SU-DHL-6 (cell line): Measurements from ENCODE around the gene ATP13A5.

Experiments
- H2AFZ ChIP-seq: fragments of 200-600 bp; sonication (generic); 2 replicates; pipeline ENCODE4 v1.6.1; 2014; ENCODE audit warnings: low read depth, mild to moderate bottlenecking, moderate library complexity, mixed read lengths, antibody characterized with exemption, low read length; ENCODE audit not compliant: severe bottlenecking
- H3F3A ChIP-seq: fragments of 200-600 bp; shearing (Covaris generic); 2 replicates; pipeline ENCODE4 v1.6.0; 2016; ENCODE audit warnings: antibody characterized with exemption, mild to moderate bottlenecking; ENCODE audit not compliant: insufficient read depth
- H3K27ac ChIP-seq: fragments of 200-600 bp; sonication (generic); 2 replicates; pipeline ENCODE4 v1.5.1; 2016; ENCODE audit warnings: low read depth, mild to moderate bottlenecking, low read length, moderate library complexity, mixed read lengths
- H3K27me3 ChIP-seq: fragments of 200-600 bp; sonication (generic), shearing (Covaris generic); 2 replicates; pipeline ENCODE4 v1.6.0; 2014; ENCODE audit warnings: mild to moderate bottlenecking, low read length
- H3K36me3 ChIP-seq: fragments of 200-600 bp; sonication (generic); 2 replicates; pipeline ENCODE4 v1.6.1; 2014; ENCODE audit warnings: mild to moderate bottlenecking, low read length, mixed read lengths
- H3K4me2 ChIP-seq: fragments of 300-600, 200-600 bp; shearing (Covaris generic), sonication (generic); 2 replicates; pipeline ENCODE4 v1.6.0; 2014; ENCODE audit warnings: low read length, low read depth, mild to moderate bottlenecking; ENCODE audit not compliant: poor library complexity, severe bottlenecking
- H3K4me3 ChIP-seq: fragments of 200-600 bp; sonication (generic); 2 replicates; pipeline ENCODE4 v1.5.1; 2014; ENCODE audit warnings: antibody characterized with exemption, low read length, mild to moderate bottlenecking, mixed read lengths; ENCODE audit not compliant: insufficient read depth, poor library complexity, severe bottlenecking
- H3K79me2 ChIP-seq: fragments of 200-600 bp; sonication (generic); 2 replicates; pipeline ENCODE4 v1.6.1; 2014; ENCODE audit warnings: mild to moderate bottlenecking, low read length, moderate library complexity; ENCODE audit not compliant: insufficient read depth
- H3K9ac ChIP-seq: fragments of 200-600 bp; sonication (generic); 2 replicates; pipeline ENCODE4 v1.7.0; 2014; ENCODE audit warnings: mild to moderate bottlenecking, low read length
- H3K9me2 ChIP-seq: fragments of 200-600 bp; sonication (generic); replicated peaks from 2 replicates; pipeline ENCODE4 v1.6.1; 2014; ENCODE audit warnings: low read length; ENCODE audit not compliant: insufficient read depth
- H3K9me3 ChIP-seq: fragments of 200-600 bp; sonication (generic); 2 replicates; pipeline ENCODE4 v1.6.1; 2014; ENCODE audit warnings: low read length, mixed read lengths; ENCODE audit not compliant: insufficient read depth
- H4K20me1 ChIP-seq: fragments of 200-600 bp; sonication (generic); 2 replicates; pipeline ENCODE4 v1.6.1; 2014; ENCODE audit warnings: low read depth, mild to moderate bottlenecking, antibody characterized with exemption, low read length, moderate library complexity, mixed read lengths
- CTCF ChIP-seq: fragments of 200-600 bp; sonication (generic); IDR thresholded peaks from one replicate; pipeline ENCODE4 v1.5.1; 2017; ENCODE audit warnings: antibody characterized with exemption, mild to moderate bottlenecking, low read length, moderate library complexity; ENCODE audit not compliant: insufficient read depth, poor library complexity, severe bottlenecking
- EZH2phosphoT487 ChIP-seq: fragments of 200-600 bp; sonication (generic), shearing (Covaris generic); conservative IDR thresholded peaks from 2 replicates; pipeline ENCODE4 v1.6.1; 2018; ENCODE audit warnings: mild to moderate bottlenecking, antibody characterized with exemption, low read length, moderate library complexity, mixed read lengths

ATP13A5 gene

DNA sequence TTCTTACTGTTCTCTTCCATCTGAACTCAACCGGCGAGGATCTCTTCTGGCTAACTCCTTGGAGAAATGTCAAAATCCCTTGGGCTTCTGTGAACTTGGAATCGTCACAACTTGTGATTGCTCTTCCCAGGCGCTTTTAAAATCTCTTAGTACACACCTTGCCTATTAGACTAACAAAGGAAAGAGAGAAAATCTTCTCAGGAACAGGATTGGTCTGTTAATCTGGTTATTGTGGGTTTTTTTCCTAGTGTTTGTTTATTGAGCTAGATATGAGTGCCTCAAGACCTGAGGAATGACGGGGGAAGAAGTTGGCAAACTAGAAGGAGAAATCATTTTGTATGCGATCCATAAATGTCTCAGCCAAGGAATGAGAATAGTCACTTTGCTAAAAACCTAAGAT lies at the start of gene ATP13A5:
Gene ATP13A5, minus strand, starts transcription at position 48 of the 400 bp plus-strand sequence. Its CDS starts 28 bp downstream, at position 20.
- Histone ChIP-seq H2AFZ (no peak within 1 kb of the TSS), H3K4me3 (no peak within 1 kb of the TSS), H3K4me2 (no peak within 1 kb of the TSS), H3K9ac (no peak within 1 kb of the TSS), H3K27me3 (no peaks in the 10 kb centered on the region), H3K27ac (no peak within 1 kb of the TSS), H3F3A (no peaks in the 10 kb centered on the region), H3K9me2 (no peaks in the 10 kb centered on the region), H3K9me3 (no peaks in the 10 kb centered on the region), H3K36me3 (no peaks in the 10 kb centered on the region), H4K20me1 (no peaks in the 10 kb centered on the region), H3K79me2 (no peaks in the 10 kb centered on the region)
- no peak for TF ChIP-seq CTCF
- no peak for TF ChIP-seq EZH2phosphoT487

DNA sequence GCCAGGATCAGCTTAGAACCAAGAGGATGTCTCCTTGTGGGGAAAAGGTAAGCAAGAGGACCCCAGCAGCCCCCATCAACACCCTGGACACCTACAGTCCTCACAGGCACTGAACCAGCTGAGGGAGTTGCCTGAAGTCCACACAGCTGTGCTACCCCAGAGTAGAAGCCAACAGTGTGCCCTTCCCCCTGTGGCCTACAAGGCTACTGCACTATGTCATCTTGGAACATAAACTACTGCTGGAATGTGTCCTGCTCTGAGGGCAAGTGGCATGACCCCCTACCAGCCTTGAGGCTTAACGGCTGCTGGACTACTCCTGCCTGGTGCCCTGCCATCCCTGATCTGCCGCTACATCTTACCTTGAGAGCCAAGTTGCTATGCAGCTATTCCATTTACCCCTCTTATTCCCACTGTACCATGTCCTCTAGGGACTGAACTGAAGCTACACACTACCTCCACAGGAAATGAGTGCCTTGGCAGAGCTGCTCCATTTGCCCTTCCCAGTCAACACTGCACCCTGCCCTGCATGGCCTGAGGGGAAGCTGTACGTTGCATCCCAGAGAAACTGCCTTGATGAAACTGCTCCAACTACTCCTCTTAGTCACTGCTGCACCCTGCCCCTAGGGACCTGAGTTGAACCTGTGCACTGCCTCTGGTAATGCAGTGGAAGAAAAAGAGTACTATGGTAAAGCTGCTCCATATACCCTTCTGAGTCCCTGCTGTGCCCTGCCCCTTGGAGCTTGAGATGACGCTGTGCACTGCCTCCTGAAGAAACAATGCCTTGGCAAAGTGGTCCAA lies 40.2 kb upstream of the ATP13A5 start:
- Histone ChIP-seq H3K79me2 (no peaks in the 10 kb centered on the region), H2AFZ (no peak overlapping the region), H3K9ac (no peak overlapping the region), H4K20me1 (no peaks in the 10 kb centered on the region), H3K27ac (no peak overlapping the region), H3K4me2 (no peak overlapping the region), H3F3A (no peaks in the 10 kb centered on the region), H3K27me3 (no peaks in the 10 kb centered on the region), H3K9me3 (no peaks in the 10 kb centered on the region), H3K36me3 (no peaks in the 10 kb centered on the region), H3K9me2 (no peaks in the 10 kb centered on the region), H3K4me3 (no peak overlapping the region)
- TF ChIP-seq EZH2phosphoT487, result no peak
- TF ChIP-seq CTCF, result no peak

DNA sequence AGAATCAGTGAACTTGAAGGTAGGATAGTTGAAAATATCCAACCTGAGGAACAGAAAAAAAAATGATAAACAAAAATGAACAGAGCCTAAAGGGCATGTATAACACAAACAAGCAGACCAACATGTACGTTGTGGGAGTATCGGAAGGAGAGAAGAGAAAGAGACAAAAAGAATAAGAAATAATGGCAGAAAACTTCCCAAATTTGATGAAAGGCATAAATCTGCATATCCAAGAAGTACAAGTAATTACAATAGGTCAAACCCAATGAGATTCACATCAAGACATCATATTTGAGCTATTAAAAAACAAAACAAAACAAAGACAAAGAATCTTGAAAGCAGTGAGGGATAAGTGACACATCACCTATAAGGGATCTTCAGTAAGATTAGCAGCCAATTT lies 38.1 kb upstream of the ATP13A5 start:
- Histone ChIP-seq H3K27me3 (no peaks in the 10 kb centered on the region), H3K4me3 (no peak overlapping the region), H3K36me3 (no peaks in the 10 kb centered on the region), H4K20me1 (no peaks in the 10 kb centered on the region), H3K79me2 (no peaks in the 10 kb centered on the region), H3K27ac (no peak overlapping the region), H3K9me2 (no peaks in the 10 kb centered on the region), H3K9ac (no peak overlapping the region), H3F3A (no peaks in the 10 kb centered on the region), H3K9me3 (no peaks in the 10 kb centered on the region), H2AFZ (no peak overlapping the region), H3K4me2 (no peak overlapping the region)
- no peak for TF ChIP-seq EZH2phosphoT487
- no peak for TF ChIP-seq CTCF
